Thymus (tissue), 11 donors: ENCODE results near the gene MBNL1. TPM values are rescaled to one million over a fixed set of nuclear protein-coding genes. Genes with fewer than 3 reads are reported as not detected.
A peak's percentile ranks its signal among the peaks of the same experiment; 100 is the strongest.
"Not testable (repeated sequence)": the region's sequence is repeated elsewhere in the genome, so short reads cannot be mapped to it uniquely, and the experiment has no call there.

ENCODE experiments used
- DNase-seq, 9 donors: peaks; one replicate each; pipeline ENCODE4 v3.0.0-alpha.2; 2013; ENCODE audit warnings: low spot score in 9 of 9, low read depth in 6 of 9, missing footprints in 1 of 9
- H3K27ac ChIP-seq, 2 donors: one replicate each; pipeline ENCODE4 v1.5.1; 2013; ENCODE audit warnings: control low read depth in 1 of 2, low read depth in 1 of 2, low read length in 1 of 2, mild to moderate bottlenecking in 1 of 2, moderate library complexity in 1 of 2
- H3K27me3 ChIP-seq, 2 donors: one replicate each; pipeline ENCODE4 v1.5.1; 2013; ENCODE audit warnings: low read length in 1 of 2; ENCODE audit not compliant: control insufficient read depth in 2 of 2, insufficient read depth in 1 of 2
- H3K36me3 ChIP-seq, 2 donors: one replicate each; pipeline ENCODE4 v1.5.1; 2013; ENCODE audit warnings: low read length in 1 of 2, mild to moderate bottlenecking in 1 of 2, moderate library complexity in 1 of 2; ENCODE audit not compliant: control insufficient read depth in 2 of 2, insufficient read depth in 2 of 2
- H3K4me1 ChIP-seq, 2 donors: one replicate each; pipeline ENCODE4 v1.5.1; 2013; ENCODE audit warnings: low read length in 2 of 2; ENCODE audit not compliant: control insufficient read depth in 2 of 2, insufficient read depth in 2 of 2
- H3K4me3 ChIP-seq, 2 donors: one replicate each; pipeline ENCODE4 v1.5.1; 2013; ENCODE audit warnings: low read length in 2 of 2, control low read depth in 1 of 2, mild to moderate bottlenecking in 1 of 2
- H3K9me3 ChIP-seq, 2 donors: one replicate each; pipeline ENCODE4 v1.5.1; 2013; ENCODE audit warnings: low read length in 1 of 2, mild to moderate bottlenecking in 1 of 2; ENCODE audit not compliant: control insufficient read depth in 2 of 2, insufficient read depth in 1 of 2
- WGBS: extraction: QIAGEN DNeasy Blood & Tissue Kit; methylation state at CpG from one replicate; pipeline ENCODE4 v1.1.7; 2013; 5-methylcytosine and 5-hydroxymethylcytosine counted together
- polyA plus RNA-seq: library from polyadenylated mRNA; stranded (reverse); fragments of 200-250 nt; gene quantifications from one replicate; pipeline ENCODE4 v1.2.3, GENCODE V29; 2013
- total RNA-seq: library from RNA; stranded (reverse); fragments of 120-200 nt; gene quantifications from one replicate; pipeline ENCODE4 v1.2.4, GENCODE V29; 2013
- donor health status: healthy.

The MBNL1 gene
- total and polyA plus RNA-seq, 2 donors = 89.0 to 178 TPM

- Histone ChIP-seq H3K9me3 (peaks cover 0 to 3% of the 10 kb centered on the region in 2 donors), H3K36me3 (peaks cover 7 to 43% of the 10 kb centered on the region in 2 donors), H3K27ac (no peak overlapping the region), H3K4me3 (no peak overlapping the region), H3K4me1 (no peaks in the 10 kb centered on the region), H3K27me3 (no peaks in the 10 kb centered on the region)
- WGBS = 92% methylated on average over 2 of the region's 2 CpGs
- no peak for DNase-seq
These were observed 161.7 kb downstream of the MBNL1 start for GRCh38 chr3:152430223-152431002.

- Histone ChIP-seq H3K9me3 (peaks cover 0 to 3% of the 10 kb centered on the region in 2 donors), H3K4me3 (no peak overlapping the region), H3K36me3 (peaks cover 7 to 48% of the 10 kb centered on the region in 2 donors), H3K4me1 (no peaks in the 10 kb centered on the region), H3K27ac (no peak overlapping the region), H3K27me3 (no peaks in the 10 kb centered on the region)
- WGBS = 95% methylated on average over 2 of the region's 2 CpGs
- no peak for DNase-seq
These were observed 165.4 kb downstream of the MBNL1 start for GRCh38 chr3:152434142-152434541.

GRCh38 chr3:152435210-152435609 is 166.5 kb downstream of the MBNL1 start:
- DNase-seq, H3K4me1 ChIP-seq: not testable (repeated sequence)

GRCh38 chr3:152436707-152437590 is 168.2 kb downstream of the MBNL1 start:
- Histone ChIP-seq H3K27ac (no peak overlapping the region), H3K27me3 (no peaks in the 10 kb centered on the region), H3K4me1 (no peaks in the 10 kb centered on the region), H3K9me3 (peaks cover 0 to 3% of the 10 kb centered on the region in 2 donors), H3K4me3 (no peak overlapping the region), H3K36me3 (peaks cover 7 to 40% of the 10 kb centered on the region in 2 donors)
- WGBS = 63% methylated on average over 7 of the region's 7 CpGs
- DNase-seq = peak in 4 of 9 donors; percentile 13 to 48 (median 24)

More at GRCh38 chr3:152435210-152435609, 166.5 kb downstream of the MBNL1 start:
- H3K27ac ChIP-seq, H3K9me3 ChIP-seq, H3K4me3 ChIP-seq, H3K27me3 ChIP-seq: not testable (repeated sequence)
- H3K36me3 ChIP-seq = peaks cover 7 to 44% of the 10 kb centered on the region in 2 donors

GRCh38 chr3:152438181-152438580 is 169.5 kb downstream of the MBNL1 start:
- Histone ChIP-seq H3K27ac (no peak overlapping the region), H3K36me3 (peaks cover 0 to 31% of the 10 kb centered on the region in 2 donors), H3K27me3 (no peaks in the 10 kb centered on the region), H3K4me3 (no peak overlapping the region), H3K4me1 (no peaks in the 10 kb centered on the region), H3K9me3 (no peaks in the 10 kb centered on the region)
- 98% methylated on average over 1 of the region's 1 CpG for WGBS
- DNase-seq = no peak

- Histone ChIP-seq H3K27me3 (no peaks in the 10 kb centered on the region), H3K9me3 (no peaks in the 10 kb centered on the region), H3K27ac (no peak overlapping the region), H3K36me3 (peaks cover 0 to 26% of the 10 kb centered on the region in 2 donors), H3K4me1 (no peaks in the 10 kb centered on the region), H3K4me3 (no peak overlapping the region)
- no peak for DNase-seq
- WGBS = 97% methylated on average over 6 of the region's 6 CpGs
These were observed 170.0 kb downstream of the MBNL1 start for GRCh38 chr3:152438706-152439105.

- WGBS = 94% methylated on average over 5 of the region's 5 CpGs
- H3K4me3 ChIP-seq, H3K4me1 ChIP-seq: not testable (repeated sequence)
These were observed 171.5 kb downstream of the MBNL1 start for GRCh38 chr3:152440243-152440642.

GRCh38 chr3:152443212-152444023 is 174.7 kb downstream of the MBNL1 start:
- Histone ChIP-seq H3K27me3 (no peaks in the 10 kb centered on the region), H3K36me3 (peaks cover 13 to 41% of the 10 kb centered on the region in 2 donors), H3K4me3 (no peak overlapping the region), H3K9me3 (no peaks in the 10 kb centered on the region), H3K27ac (no peak overlapping the region), H3K4me1 (no peaks in the 10 kb centered on the region)
- no peak for DNase-seq
- 77% methylated on average over 3 of the region's 3 CpGs for WGBS

More at GRCh38 chr3:152440243-152440642, 171.5 kb downstream of the MBNL1 start:
- H3K27ac ChIP-seq, DNase-seq, H3K27me3 ChIP-seq, H3K9me3 ChIP-seq: not testable (repeated sequence)
- H3K36me3 ChIP-seq = peaks cover 2 to 22% of the 10 kb centered on the region in 2 donors
